Stimulated activated naive B cell treated with anti-CD40 and anti-IgM and Interleukin-4, amounts not matched to agents 10 μg/mL and 1 μg/mL and 100 μg/mL, for 72 hours (primary cell): ENCODE data around the gene ZNF211.
A peak's percentile ranks its signal among the peaks of the same experiment; 100 is the strongest.

Experiments used
- ATAC-seq, 2 donors: fragments of 150-1000 bp; cut with Tn5 transposase; replicated peaks; 2 replicates each; pipeline ENCODE4 v1.10.0; 2021; ENCODE audit warnings: moderate library complexity in 1 of 2
- DNase-seq: peaks from one replicate; pipeline ENCODE4 v3.0.0; 2021
- H3K27ac Mint-ChIP-seq: one replicate; pipeline ENCODE4 v1.8.0; 2022; ENCODE audit warnings: mild to moderate bottlenecking, mixed read lengths
- H3K27me3 Mint-ChIP-seq, 2 donors: one replicate each; pipeline ENCODE4 v1.8.0; 2022; ENCODE audit warnings: mixed read lengths in 2 of 2
- H3K36me3 Mint-ChIP-seq, 2 donors: one replicate each; pipeline ENCODE4 v1.8.0; 2022; ENCODE audit warnings: mixed read lengths in 2 of 2, mild to moderate bottlenecking in 1 of 2
- H3K4me1 Mint-ChIP-seq, 2 donors: one replicate each; pipeline ENCODE4 v1.8.0; 2022; ENCODE audit warnings: mixed read lengths in 2 of 2, mild to moderate bottlenecking in 1 of 2
- H3K4me3 Mint-ChIP-seq, 2 donors: one replicate each; pipeline ENCODE4 v1.8.0; 2022; ENCODE audit warnings: mild to moderate bottlenecking in 2 of 2, mixed read lengths in 2 of 2, moderate library complexity in 1 of 2
- H3K9me3 Mint-ChIP-seq, 2 donors: one replicate each; pipeline ENCODE4 v1.8.0; 2022; ENCODE audit warnings: mixed read lengths in 2 of 2, mild to moderate bottlenecking in 1 of 2

Gene ZNF211

GRCh38 chr19:57671124-57671895 lies 38.3 kb downstream of the ZNF211 start:
- H3K27ac Mint-ChIP-seq = no peak overlapping the region
- ATAC-seq (no peak), DNase-seq (no peak)
- H3K36me3 Mint-ChIP-seq = no peaks in the 10 kb centered on the region
- peaks cover 25 to 38% of the 10 kb centered on the region in 2 donors for H3K27me3 Mint-ChIP-seq
- H3K9me3 Mint-ChIP-seq = peaks cover 0 to 2% of the 10 kb centered on the region in 2 donors
- no peak overlapping the region for H3K4me3 Mint-ChIP-seq
- H3K4me1 Mint-ChIP-seq = no peaks in the 10 kb centered on the region

- Mint-ChIP-seq H3K4me3 (no peak overlapping the region), H3K27ac (no peak overlapping the region), H3K4me1 (no peaks in the 10 kb centered on the region), H3K27me3 (peaks cover 23 to 32% of the 10 kb centered on the region in 2 donors), H3K36me3 (no peaks in the 10 kb centered on the region), H3K9me3 (peaks cover 0 to 2% of the 10 kb centered on the region in 2 donors)
- ATAC-seq (no peak), DNase-seq (no peak)
Measured at GRCh38 chr19:57672466-57672865, 39.5 kb downstream of the ZNF211 start.

GRCh38 chr19:57675881-57676280 lies 42.9 kb downstream of the ZNF211 start:
- Mint-ChIP-seq H3K4me3 (no peak overlapping the region), H3K27ac (no peak overlapping the region), H3K9me3 (peaks cover 0 to 2% of the 10 kb centered on the region in 2 donors)

GRCh38 chr19:57682226-57682766 lies 49.3 kb downstream of the ZNF211 start:
- peaks cover 38 to 40% of the 10 kb centered on the region in 2 donors for H3K9me3 Mint-ChIP-seq
- DNase-seq = no peak
- H3K36me3 Mint-ChIP-seq = peaks cover 57 to 58% of the 10 kb centered on the region in 2 donors
- ATAC-seq = no peak
- peak overlapping the region; percentile 98 for H3K27ac Mint-ChIP-seq
- peak overlapping the region; percentile 93 to 98 for H3K4me3 Mint-ChIP-seq
- H3K4me1 Mint-ChIP-seq = peaks cover 35% of the 10 kb centered on the region in 2 donors
- no peaks in the 10 kb centered on the region for H3K27me3 Mint-ChIP-seq

More at GRCh38 chr19:57675881-57676280, 42.9 kb downstream of the ZNF211 start:
- Mint-ChIP-seq H3K27me3 (peaks cover 9 to 10% of the 10 kb centered on the region in 2 donors), H3K4me1 (no peaks in the 10 kb centered on the region), H3K36me3 (no peaks in the 10 kb centered on the region)
- DNase-seq (no peak), ATAC-seq (no peak)

- Mint-ChIP-seq H3K4me3 (no peak overlapping the region), H3K36me3 (peaks cover 85 to 92% of the 10 kb centered on the region in 2 donors), H3K27me3 (no peaks in the 10 kb centered on the region), H3K27ac (no peak overlapping the region), H3K9me3 (peaks cover 47 to 49% of the 10 kb centered on the region in 2 donors), H3K4me1 (peaks cover 32 to 35% of the 10 kb centered on the region in 2 donors)
- ATAC-seq (no peak), DNase-seq (no peak)
Measured at GRCh38 chr19:57686727-57687126, 53.8 kb downstream of the ZNF211 start.

- Mint-ChIP-seq H3K36me3 (peaks cover 77 to 85% of the 10 kb centered on the region in 2 donors), H3K4me1 (peaks cover 29% of the 10 kb centered on the region in 2 donors), H3K27ac (no peak overlapping the region), H3K4me3 (no peak overlapping the region), H3K27me3 (no peaks in the 10 kb centered on the region), H3K9me3 (peaks cover 47% of the 10 kb centered on the region in 2 donors)
- no peak for DNase-seq
- ATAC-seq = no peak
Measured at GRCh38 chr19:57687363-57688010, 54.5 kb downstream of the ZNF211 start.

- H3K4me3 Mint-ChIP-seq = no peak overlapping the region
- no peak overlapping the region for H3K27ac Mint-ChIP-seq
- H3K27me3 Mint-ChIP-seq = no peaks in the 10 kb centered on the region
- peaks cover 40% of the 10 kb centered on the region in 2 donors for H3K9me3 Mint-ChIP-seq
- peaks cover 73 to 84% of the 10 kb centered on the region in 2 donors for H3K36me3 Mint-ChIP-seq
- H3K4me1 Mint-ChIP-seq = peaks cover 22 to 24% of the 10 kb centered on the region in 2 donors
- DNase-seq (no peak), ATAC-seq (no peak)
Measured at GRCh38 chr19:57688011-57688763, 55.2 kb downstream of the ZNF211 start.

GRCh38 chr19:57689750-57690149 lies 56.8 kb downstream of the ZNF211 start:
- H3K4me3 Mint-ChIP-seq = no peak overlapping the region
- no peak for DNase-seq
- H3K4me1 Mint-ChIP-seq = peaks cover 12 to 16% of the 10 kb centered on the region in 2 donors
- no peaks in the 10 kb centered on the region for H3K27me3 Mint-ChIP-seq
- no peak for ATAC-seq
- peaks cover 66 to 80% of the 10 kb centered on the region in 2 donors for H3K36me3 Mint-ChIP-seq
- H3K9me3 Mint-ChIP-seq = peaks cover 24 to 25% of the 10 kb centered on the region in 2 donors
- no peak overlapping the region for H3K27ac Mint-ChIP-seq
